ENCODE results near the gene SMIM1.

- TF ChIP-seq GATA1 (IDR thresholded peaks at IDR 0.05; ENCODE audit: low read depth, low read length) (no peak), POLR2A (IDR thresholded peaks at IDR 0.05; ENCODE audit: low read length) (no peak)
These were observed 13.4 kb upstream of the SMIM1 start for GRCh38 chr1:3759164-3759563.
